Hematopoietic multipotent progenitor cell treated with erythropoietin and hydrocortisone succinate and interleukin-3 and kit ligand, for 15 days (in vitro differentiated cells): ENCODE data around the gene CDH4.

ENCODE experiments used
- DNase-seq: peaks from one replicate; pipeline ENCODE4 v3.0.0-alpha.2; 2015; ENCODE audit warnings: low spot score

CDH4 gene

GRCh38 chr20:61325718-61326117 is 73.7 kb downstream of the CDH4 start:
- no peak for DNase-seq

- no peak for DNase-seq
Observed at GRCh38 chr20:61328911-61329558, 77.0 kb downstream of the CDH4 start.

- no peak for DNase-seq
Observed at GRCh38 chr20:61330441-61330840, 78.4 kb downstream of the CDH4 start.

- no peak for DNase-seq
Observed at GRCh38 chr20:61331543-61331942, 79.5 kb downstream of the CDH4 start.

GRCh38 chr20:61332016-61332975 is 80.2 kb downstream of the CDH4 start:
- no peak for DNase-seq

GRCh38 chr20:61333484-61334108 is 81.5 kb downstream of the CDH4 start:
- DNase-seq = no peak

- DNase-seq = no peak
Observed at GRCh38 chr20:61340157-61340556, 88.1 kb downstream of the CDH4 start.

GRCh38 chr20:61341605-61342004 is 89.5 kb downstream of the CDH4 start:
- DNase-seq = no peak

- no peak for DNase-seq
Observed at GRCh38 chr20:61343934-61344333, 91.9 kb downstream of the CDH4 start.

GRCh38 chr20:61345656-61346055 is 93.6 kb downstream of the CDH4 start:
- DNase-seq = no peak

- no peak for DNase-seq
Observed at GRCh38 chr20:61346996-61347395, 94.9 kb downstream of the CDH4 start.

GRCh38 chr20:61347443-61347842 is 95.4 kb downstream of the CDH4 start:
- no peak for DNase-seq

GRCh38 chr20:61349447-61350165 is 97.5 kb downstream of the CDH4 start:
- DNase-seq = no peak

GRCh38 chr20:61350500-61351250 is 98.6 kb downstream of the CDH4 start:
- DNase-seq = no peak

- DNase-seq = no peak
Observed at GRCh38 chr20:61352346-61353260, 100.5 kb downstream of the CDH4 start.

GRCh38 chr20:61353261-61354000 is 101.4 kb downstream of the CDH4 start:
- DNase-seq = no peak

- DNase-seq = no peak
Observed at GRCh38 chr20:61354001-61354390, 101.9 kb downstream of the CDH4 start.

- no peak for DNase-seq
Observed at GRCh38 chr20:61354501-61354900, 102.4 kb downstream of the CDH4 start.

GRCh38 chr20:61354901-61355495 is 102.9 kb downstream of the CDH4 start:
- DNase-seq = no peak
